ENCODE measurements around the gene F5. TPM values are rescaled to one million over a fixed set of nuclear protein-coding genes. Genes with fewer than 3 reads are reported as not detected.

Gene F5
- total and polyA plus RNA-seq, 9 of the 15 experiments (the other 6 are each of a cell fraction or from before 2014, with no cell fraction given): 0.03 to 0.13 TPM; not detected in 7

- no peak for TF ChIP-seq ZNF347 (CRISPR knock-in tag; IDR thresholded peaks at IDR 0.05; ENCODE audit: low read depth)
- peak; percentile 95 for TF ChIP-seq POLR2H (tag; IDR thresholded peaks at IDR 0.05; ENCODE audit: low read depth)
- peak; percentile 80; the same call in 1 of the 2 replicates for TF ChIP-seq NKRF (IDR thresholded peaks at IDR 0.05; ENCODE audit: borderline replicate concordance)
- TF ChIP-seq TRIM24 (IDR thresholded peaks at IDR 0.05): no peak
- no peak for TF ChIP-seq ZNF644 (tag; IDR thresholded peaks at IDR 0.05; ENCODE audit: low read depth)
- no peak for TF ChIP-seq SNAPC5 (CRISPR knock-in tag; IDR thresholded peaks at IDR 0.05)
- no peak for TF ChIP-seq ZNF75A (CRISPR knock-in tag; IDR thresholded peaks at IDR 0.05)
- TF ChIP-seq FOXK1 (CRISPR knock-in tag; IDR thresholded peaks at IDR 0.05; ENCODE audit: borderline replicate concordance): no peak
- TF ChIP-seq ELF4 (CRISPR knock-in tag; IDR thresholded peaks at IDR 0.05): no peak
- no peak for TF ChIP-seq U2AF2 (optimal IDR thresholded peaks at IDR 0.05; ENCODE audit: low read depth, low read length)
- TF ChIP-seq ADNP (tag; IDR thresholded peaks at IDR 0.05): no peak
- TF ChIP-seq KLF10 (CRISPR knock-in tag; IDR thresholded peaks at IDR 0.05): no peak
- no peak for TF ChIP-seq NCOA2 (IDR thresholded peaks at IDR 0.05; ENCODE audit: partially characterized antibody in 2 of 2)
- TF ChIP-seq ETV5 (CRISPR knock-in tag; IDR thresholded peaks at IDR 0.05; ENCODE audit: low read depth): no peak; the same call in 1 of the 2 replicates
- peak; percentile 19 for TF ChIP-seq NELFE (IDR thresholded peaks at IDR 0.05; ENCODE audit: insufficient read depth, insufficient read length)
- TF ChIP-seq SMARCC2 (IDR thresholded peaks at IDR 0.05; ENCODE audit: low read depth): no peak
- TF ChIP-seq TCF15 (CRISPR knock-in tag; IDR thresholded peaks at IDR 0.05): no peak
- TF ChIP-seq CEBPG (CRISPR knock-in tag; IDR thresholded peaks at IDR 0.05): peak; percentile 55
- TF ChIP-seq CEBPG (tag; conservative IDR thresholded peaks at IDR 0.05 in 1 of 2, IDR thresholded peaks at IDR 0.05 in 1 of 2): no peak
- TF ChIP-seq GTF2F1 (IDR thresholded peaks at IDR 0.05; ENCODE audit: low read depth, low read length): peak; percentile 82; the same call in 1 of the 2 replicates
- peak; percentile 95 for TF ChIP-seq MYC (IDR thresholded peaks at IDR 0.05; ENCODE audit: low read depth, low read length)
- no peak for TF ChIP-seq MYC (CRISPR knock-in tag; IDR thresholded peaks at IDR 0.05; ENCODE audit: borderline replicate concordance, low read depth)
These were observed 100.6 kb downstream of the F5 start, which contains the start of gene SLC19A2 (continued) for GRCh38 chr1:169485431-169486280.
